SK-N-SH treated with all-trans-retinoic acid at 6 μM for 48 hours (cell line): ENCODE results near the gene CLP1.

Experiments used
- ATAC-seq: fragments of 200-7000 bp; cut with Tn5 transposase; 3 replicates; pipeline ENCODE4 v1.9.1; 2020; ENCODE audit warnings: mild to moderate bottlenecking, moderate library complexity
- ARNTL ChIP-seq: fragments of 450-650 bp; formaldehyde crosslinking; IDR thresholded peaks from 2 replicates; pipeline ENCODE4 v1.5.0; 2020; ENCODE audit warnings: low read depth, mild to moderate bottlenecking, moderate library complexity, borderline replicate concordance
- BACH2 ChIP-seq: fragments of 250-450 bp; sonication (Bioruptor Pico); IDR thresholded peaks from 2 replicates; pipeline ENCODE4 v1.9.0; 2021; ENCODE audit warnings: mild to moderate bottlenecking, borderline replicate concordance
- CSDC2 ChIP-seq: fragments of 250-450 bp; sonication (Bioruptor Pico); IDR thresholded peaks from 2 replicates; pipeline ENCODE4 v1.5.0; 2020; ENCODE audit warnings: mild to moderate bottlenecking, moderate library complexity
- ESRRG ChIP-seq: fragments of 250-450 bp; sonication (Bioruptor Pico); IDR thresholded peaks from 2 replicates; pipeline ENCODE4 v1.6.1; 2021; ENCODE audit warnings: mild to moderate bottlenecking
- GLIS3 ChIP-seq: fragments of 250-450 bp; sonication (Bioruptor Pico); IDR thresholded peaks from 2 replicates; pipeline ENCODE4 v1.5.0; 2020; ENCODE audit warnings: mild to moderate bottlenecking, moderate library complexity
- ISL1 ChIP-seq: fragments of 250-450 bp; sonication (Bioruptor Pico); IDR thresholded peaks from 2 replicates; pipeline ENCODE4 v2.1.2; 2022; ENCODE audit warnings: mild to moderate bottlenecking, moderate library complexity
- OSR1 ChIP-seq: fragments of 250-450 bp; sonication (Bioruptor Pico); IDR thresholded peaks from 2 replicates; pipeline ENCODE4 v1.8.0; 2022; ENCODE audit warnings: moderate library complexity, mild to moderate bottlenecking, inconsistent platforms
- PPARA ChIP-seq: fragments of 250-450 bp; sonication (Bioruptor Pico); IDR thresholded peaks from 2 replicates; pipeline ENCODE4 v1.5.0; 2020; ENCODE audit warnings: mild to moderate bottlenecking, borderline replicate concordance
- RARB ChIP-seq: fragments of 250-450 bp; sonication (Bioruptor Pico); IDR thresholded peaks from 2 replicates; pipeline ENCODE4 v1.8.0; 2021; ENCODE audit warnings: mild to moderate bottlenecking, moderate library complexity
- SNAI2 ChIP-seq: fragments of 250-450 bp; sonication (Bioruptor Pico); IDR thresholded peaks from 2 replicates; pipeline ENCODE4 v1.5.0; 2020; ENCODE audit warnings: mild to moderate bottlenecking, moderate library complexity
- TOX ChIP-seq: fragments of 250-450 bp; sonication (Bioruptor Pico); IDR thresholded peaks from 2 replicates; pipeline ENCODE4 v1.8.0; 2021; ENCODE audit warnings: mild to moderate bottlenecking, moderate library complexity, borderline replicate concordance
- ZC3H10 ChIP-seq: fragments of 250-450 bp; sonication (Bioruptor Pico); IDR thresholded peaks from 2 replicates; pipeline ENCODE4 v1.5.1; 2021; ENCODE audit warnings: mild to moderate bottlenecking, moderate library complexity
- ZFP3 ChIP-seq: fragments of 250-450 bp; sonication (Bioruptor Pico); IDR thresholded peaks from 2 replicates; pipeline ENCODE4 v1.5.0; 2020; ENCODE audit warnings: mild to moderate bottlenecking, moderate library complexity
- ZNF70 ChIP-seq: fragments of 450-650 bp; formaldehyde crosslinking; IDR thresholded peaks from 2 replicates; pipeline ENCODE4 v1.5.0; 2020; ENCODE audit warnings: mild to moderate bottlenecking, moderate library complexity
- ZNF8 ChIP-seq: fragments of 450-650 bp; formaldehyde crosslinking; IDR thresholded peaks from 2 replicates; pipeline ENCODE4 v1.5.0; 2020; ENCODE audit warnings: mild to moderate bottlenecking, moderate library complexity
- TF ChIP-seq, protein P1 (sequence below): fragments of 250-450 bp; sonication (Bioruptor Pico); IDR thresholded peaks from 2 replicates; pipeline ENCODE4 v1.8.0; 2020; ENCODE audit warnings: mild to moderate bottlenecking, moderate library complexity, borderline replicate concordance
- TF ChIP-seq, protein P2 (sequence below): fragments of 250-450 bp; sonication (Bioruptor Pico); IDR thresholded peaks from 2 replicates; pipeline ENCODE4 v1.5.0; 2020; ENCODE audit warnings: mild to moderate bottlenecking, moderate library complexity
- TF ChIP-seq, protein P3 (sequence below): fragments of 250-450 bp; sonication (Bioruptor Pico); IDR thresholded peaks from 2 replicates; pipeline ENCODE4 v1.8.0; 2021; ENCODE audit warnings: low read depth, mild to moderate bottlenecking, moderate library complexity, borderline replicate concordance
- TF ChIP-seq, protein P4 (sequence below): fragments of 250-450 bp; sonication (Bioruptor Pico); IDR thresholded peaks from 2 replicates; pipeline ENCODE4 v1.5.1; 2021; ENCODE audit warnings: mild to moderate bottlenecking, moderate library complexity

The CLP1 gene

DNA sequence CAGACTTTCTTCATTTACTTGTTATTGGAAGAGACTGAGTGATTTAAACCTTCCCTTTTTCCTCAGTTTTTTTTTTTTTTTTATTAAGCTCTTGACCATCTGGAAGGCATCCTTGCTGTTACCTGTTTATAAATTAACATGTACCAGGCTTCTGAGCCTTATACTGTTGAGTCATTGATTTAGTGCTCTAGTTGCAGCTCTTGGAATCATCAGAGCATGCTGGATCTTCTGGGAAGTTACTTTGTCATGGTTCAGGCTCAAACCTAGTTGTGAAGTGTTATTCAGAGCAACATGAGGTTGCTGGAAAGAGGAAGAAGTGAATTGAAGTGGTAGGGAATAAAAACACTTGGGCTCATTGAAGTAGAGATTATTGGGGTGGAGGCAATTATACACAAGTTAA is 16.7 kb downstream of the CLP1 start:
- no peak for ATAC-seq

DNA sequence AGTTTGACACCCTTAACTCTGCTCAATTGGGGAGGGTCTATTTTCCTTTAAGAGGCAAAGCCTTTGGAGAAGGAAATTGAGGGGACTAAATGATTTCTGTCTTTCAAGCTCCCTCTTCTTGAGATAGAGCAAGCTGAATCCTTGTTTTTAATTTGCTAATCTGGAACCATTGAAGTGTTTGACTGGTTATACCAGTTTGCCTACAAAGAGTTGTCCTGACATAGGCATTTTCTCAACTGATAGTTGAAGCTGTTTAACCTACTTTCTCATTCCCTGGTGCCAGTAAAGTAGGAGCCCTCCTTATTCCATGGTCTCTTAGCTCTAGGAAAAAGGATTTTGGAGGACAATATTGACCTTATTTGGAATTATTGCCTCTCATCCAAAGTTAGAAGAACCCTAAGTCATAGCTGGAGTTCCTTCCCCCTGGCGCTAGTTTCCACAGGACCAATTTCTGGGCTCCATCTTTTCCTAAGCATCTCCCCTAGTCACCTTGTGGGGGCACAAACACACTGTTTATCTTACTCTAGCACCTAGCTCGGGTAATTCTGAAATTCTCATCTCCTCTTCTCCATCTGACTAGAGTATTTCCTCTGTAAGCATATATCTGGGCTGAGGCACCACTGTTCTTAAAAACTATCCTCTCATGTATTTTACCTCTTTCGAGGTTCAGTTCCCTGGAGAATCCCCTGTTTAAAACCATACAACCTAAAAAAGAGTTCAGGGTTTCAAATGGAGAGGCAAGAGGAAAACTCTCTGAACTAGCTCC is 17.8 kb downstream of the CLP1 start:
- TF ChIP-seq ESRRG (no peak), ISL1 (no peak)
- ATAC-seq, result no peak

More for the DNA sequence above, 16.7 kb downstream of the CLP1 start:
- TF ChIP-seq OSR1 (CRISPR knock-in tag) (no peak), RARB (CRISPR knock-in tag) (no peak), ESRRG (no peak), ZFP3 (CRISPR knock-in tag) (no peak), PPARA (CRISPR knock-in tag) (no peak), BACH2 (no peak), CSDC2 (CRISPR knock-in tag) (no peak), ARNTL (CRISPR knock-in tag) (no peak)

DNA sequence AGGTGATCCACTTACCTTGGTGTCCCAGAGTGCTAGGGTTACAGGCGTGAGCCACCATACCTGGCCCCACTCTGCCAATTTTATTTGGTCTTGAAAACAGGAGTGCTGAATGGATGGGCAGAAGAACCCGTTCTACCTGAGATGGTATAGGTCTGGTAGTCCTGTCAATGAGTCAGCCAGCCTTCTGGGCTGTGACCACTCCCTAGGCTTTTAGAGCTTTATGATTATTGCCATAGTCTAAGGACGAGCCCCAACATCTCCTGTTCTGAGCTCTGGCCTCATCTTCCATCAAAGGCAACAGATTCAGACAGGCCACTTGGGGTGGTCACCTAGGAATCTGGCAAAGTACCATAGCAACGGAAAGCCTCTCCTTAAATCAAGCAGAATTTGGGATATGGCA is 21.8 kb downstream of the CLP1 start:
- no peak for TF ChIP-seq PPARA (CRISPR knock-in tag)
- TF ChIP-seq, protein P1, sequence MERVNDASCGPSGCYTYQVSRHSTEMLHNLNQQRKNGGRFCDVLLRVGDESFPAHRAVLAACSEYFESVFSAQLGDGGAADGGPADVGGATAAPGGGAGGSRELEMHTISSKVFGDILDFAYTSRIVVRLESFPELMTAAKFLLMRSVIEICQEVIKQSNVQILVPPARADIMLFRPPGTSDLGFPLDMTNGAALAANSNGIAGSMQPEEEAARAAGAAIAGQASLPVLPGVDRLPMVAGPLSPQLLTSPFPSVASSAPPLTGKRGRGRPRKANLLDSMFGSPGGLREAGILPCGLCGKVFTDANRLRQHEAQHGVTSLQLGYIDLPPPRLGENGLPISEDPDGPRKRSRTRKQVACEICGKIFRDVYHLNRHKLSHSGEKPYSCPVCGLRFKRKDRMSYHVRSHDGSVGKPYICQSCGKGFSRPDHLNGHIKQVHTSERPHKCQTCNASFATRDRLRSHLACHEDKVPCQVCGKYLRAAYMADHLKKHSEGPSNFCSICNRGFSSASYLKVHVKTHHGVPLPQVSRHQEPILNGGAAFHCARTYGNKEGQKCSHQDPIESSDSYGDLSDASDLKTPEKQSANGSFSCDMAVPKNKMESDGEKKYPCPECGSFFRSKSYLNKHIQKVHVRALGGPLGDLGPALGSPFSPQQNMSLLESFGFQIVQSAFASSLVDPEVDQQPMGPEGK (CRISPR knock-in tag), result no peak
- TF ChIP-seq, protein P2, sequence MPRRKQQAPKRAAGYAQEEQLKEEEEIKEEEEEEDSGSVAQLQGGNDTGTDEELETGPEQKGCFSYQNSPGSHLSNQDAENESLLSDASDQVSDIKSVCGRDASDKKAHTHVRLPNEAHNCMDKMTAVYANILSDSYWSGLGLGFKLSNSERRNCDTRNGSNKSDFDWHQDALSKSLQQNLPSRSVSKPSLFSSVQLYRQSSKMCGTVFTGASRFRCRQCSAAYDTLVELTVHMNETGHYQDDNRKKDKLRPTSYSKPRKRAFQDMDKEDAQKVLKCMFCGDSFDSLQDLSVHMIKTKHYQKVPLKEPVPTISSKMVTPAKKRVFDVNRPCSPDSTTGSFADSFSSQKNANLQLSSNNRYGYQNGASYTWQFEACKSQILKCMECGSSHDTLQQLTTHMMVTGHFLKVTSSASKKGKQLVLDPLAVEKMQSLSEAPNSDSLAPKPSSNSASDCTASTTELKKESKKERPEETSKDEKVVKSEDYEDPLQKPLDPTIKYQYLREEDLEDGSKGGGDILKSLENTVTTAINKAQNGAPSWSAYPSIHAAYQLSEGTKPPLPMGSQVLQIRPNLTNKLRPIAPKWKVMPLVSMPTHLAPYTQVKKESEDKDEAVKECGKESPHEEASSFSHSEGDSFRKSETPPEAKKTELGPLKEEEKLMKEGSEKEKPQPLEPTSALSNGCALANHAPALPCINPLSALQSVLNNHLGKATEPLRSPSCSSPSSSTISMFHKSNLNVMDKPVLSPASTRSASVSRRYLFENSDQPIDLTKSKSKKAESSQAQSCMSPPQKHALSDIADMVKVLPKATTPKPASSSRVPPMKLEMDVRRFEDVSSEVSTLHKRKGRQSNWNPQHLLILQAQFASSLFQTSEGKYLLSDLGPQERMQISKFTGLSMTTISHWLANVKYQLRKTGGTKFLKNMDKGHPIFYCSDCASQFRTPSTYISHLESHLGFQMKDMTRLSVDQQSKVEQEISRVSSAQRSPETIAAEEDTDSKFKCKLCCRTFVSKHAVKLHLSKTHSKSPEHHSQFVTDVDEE (CRISPR knock-in tag), result no peak
- TF ChIP-seq RARB (CRISPR knock-in tag), result no peak
- no peak for TF ChIP-seq ZFP3 (CRISPR knock-in tag)
- no peak for TF ChIP-seq ISL1
- TF ChIP-seq ZC3H10 (CRISPR knock-in tag), result no peak
- no peak for TF ChIP-seq ESRRG
- no peak for TF ChIP-seq ZNF70 (CRISPR knock-in tag)
- TF ChIP-seq, protein P3, sequence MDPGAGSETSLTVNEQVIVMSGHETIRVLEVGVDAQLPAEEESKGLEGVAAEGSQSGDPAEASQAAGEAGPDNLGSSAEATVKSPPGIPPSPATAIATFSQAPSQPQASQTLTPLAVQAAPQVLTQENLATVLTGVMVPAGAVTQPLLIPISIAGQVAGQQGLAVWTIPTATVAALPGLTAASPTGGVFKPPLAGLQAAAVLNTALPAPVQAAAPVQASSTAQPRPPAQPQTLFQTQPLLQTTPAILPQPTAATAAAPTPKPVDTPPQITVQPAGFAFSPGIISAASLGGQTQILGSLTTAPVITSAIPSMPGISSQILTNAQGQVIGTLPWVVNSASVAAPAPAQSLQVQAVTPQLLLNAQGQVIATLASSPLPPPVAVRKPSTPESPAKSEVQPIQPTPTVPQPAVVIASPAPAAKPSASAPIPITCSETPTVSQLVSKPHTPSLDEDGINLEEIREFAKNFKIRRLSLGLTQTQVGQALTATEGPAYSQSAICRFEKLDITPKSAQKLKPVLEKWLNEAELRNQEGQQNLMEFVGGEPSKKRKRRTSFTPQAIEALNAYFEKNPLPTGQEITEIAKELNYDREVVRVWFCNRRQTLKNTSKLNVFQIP, result no peak
- no peak for TF ChIP-seq OSR1 (CRISPR knock-in tag)
- TF ChIP-seq, protein P4, sequence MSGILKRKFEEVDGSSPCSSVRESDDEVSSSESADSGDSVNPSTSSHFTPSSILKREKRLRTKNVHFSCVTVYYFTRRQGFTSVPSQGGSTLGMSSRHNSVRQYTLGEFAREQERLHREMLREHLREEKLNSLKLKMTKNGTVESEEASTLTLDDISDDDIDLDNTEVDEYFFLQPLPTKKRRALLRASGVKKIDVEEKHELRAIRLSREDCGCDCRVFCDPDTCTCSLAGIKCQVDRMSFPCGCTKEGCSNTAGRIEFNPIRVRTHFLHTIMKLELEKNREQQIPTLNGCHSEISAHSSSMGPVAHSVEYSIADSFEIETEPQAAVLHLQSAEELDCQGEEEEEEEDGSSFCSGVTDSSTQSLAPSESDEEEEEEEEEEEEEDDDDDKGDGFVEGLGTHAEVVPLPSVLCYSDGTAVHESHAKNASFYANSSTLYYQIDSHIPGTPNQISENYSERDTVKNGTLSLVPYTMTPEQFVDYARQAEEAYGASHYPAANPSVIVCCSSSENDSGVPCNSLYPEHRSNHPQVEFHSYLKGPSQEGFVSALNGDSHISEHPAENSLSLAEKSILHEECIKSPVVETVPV (CRISPR knock-in tag), result no peak
- no peak for TF ChIP-seq CSDC2 (CRISPR knock-in tag)
- no peak for TF ChIP-seq TOX (CRISPR knock-in tag)
- no peak for TF ChIP-seq SNAI2 (CRISPR knock-in tag)
- ATAC-seq, result no peak

DNA sequence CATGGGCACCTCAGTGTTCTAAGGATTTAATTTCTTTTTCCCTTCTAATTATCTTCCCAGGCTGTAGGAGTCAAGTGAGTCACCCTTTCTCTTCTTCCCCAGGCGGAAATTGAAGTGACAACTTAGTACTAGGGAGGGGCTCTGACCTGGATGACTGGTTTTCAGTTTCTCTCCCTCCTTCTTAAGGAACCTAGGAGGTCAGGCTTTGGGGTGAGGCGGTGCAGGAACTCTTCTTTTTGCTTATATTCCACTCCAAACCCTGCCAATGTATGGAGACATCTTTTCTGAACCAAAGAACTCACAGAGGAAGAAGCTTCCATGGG is 23.0 kb downstream of the CLP1 start:
- ATAC-seq, result no peak; the same call in 2 of the 3 replicates
- no peak for TF ChIP-seq ARNTL (CRISPR knock-in tag)
- TF ChIP-seq ZNF8 (CRISPR knock-in tag), result no peak
- no peak for TF ChIP-seq SNAI2 (CRISPR knock-in tag)
- no peak for TF ChIP-seq GLIS3
- TF ChIP-seq, protein P1 (CRISPR knock-in tag), result no peak
